PFSK-1 (cell line): Measurements from ENCODE around the gene HDDC3.

Experiments
- POLR2AphosphoS5 ChIP-seq: IDR thresholded peaks from 2 replicates; pipeline ENCODE4 v1.6.1; 2012; ENCODE audit warnings: low read depth, mild to moderate bottlenecking, control low read depth, low read length, moderate library complexity
- REST ChIP-seq, 2 experiments: IDR thresholded peaks; 2 replicates each; pipeline versions ENCODE4 v1.6.1 to v1.8.0; 2011 to 2012; ENCODE audit warnings: low read depth in 2 of 2, low read length in 2 of 2, control low read depth in 1 of 2, inconsistent platforms in 1 of 2, mild to moderate bottlenecking in 1 of 2, moderate library complexity in 1 of 2; ENCODE audit not compliant: insufficient read depth in 1 of 2
- SIN3A ChIP-seq: IDR thresholded peaks from 2 replicates; pipeline ENCODE4 v1.6.1; 2012; ENCODE audit warnings: mild to moderate bottlenecking, low read length, moderate library complexity, borderline replicate concordance; ENCODE audit not compliant: insufficient read depth

GRCh38 chr15:90974216-90974615 lies 41.9 kb upstream of the HDDC3 start:
- no peak for TF ChIP-seq POLR2AphosphoS5
- TF ChIP-seq SIN3A: no peak
- TF ChIP-seq REST (IDR thresholded peaks at IDR 0.05; ENCODE audit: insufficient read depth in 1 of 2, low read depth in 2 of 2, low read length in 2 of 2): no peak
